Measurements from ENCODE around the gene FAM229B. TPM values are rescaled to one million over a fixed set of nuclear protein-coding genes. Genes with fewer than 3 reads are reported as not detected.

FAM229B gene
- total RNA-seq, 1 experiment from 2014 or later = 20.0 TPM

DNA sequence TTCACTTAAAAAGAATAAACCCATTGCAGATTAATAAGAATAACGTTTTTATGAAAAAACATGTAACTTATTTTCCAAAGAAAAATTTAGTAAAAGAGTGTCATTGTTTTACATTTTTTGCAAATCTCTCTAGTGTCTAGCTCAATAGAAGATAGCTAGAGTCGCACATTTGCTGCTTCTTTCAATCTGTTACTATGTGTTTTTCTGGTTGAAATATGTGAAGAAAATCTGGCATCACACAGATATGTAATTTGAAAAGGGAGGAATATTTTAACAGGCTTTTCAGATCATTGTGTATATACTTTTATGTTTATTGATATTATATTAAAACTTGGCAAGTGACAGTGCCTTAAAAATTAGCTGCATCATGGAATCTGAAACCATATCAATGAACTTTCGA, 24.4 kb upstream of the FAM229B start:
- no peak overlapping the region for H3K4me3 Mint-ChIP-seq
- H3K27ac Mint-ChIP-seq = no peak overlapping the region
- ATAC-seq (no peak), DNase-seq (ENCODE audit: low spot score) (no peak)
- H3K9me3 Mint-ChIP-seq = no peaks in the 10 kb centered on the region
- no peak for TF ChIP-seq CREB1 (CRISPR knock-in tag; IDR thresholded peaks at IDR 0.05)
- no peak for TF ChIP-seq NR1H2 (CRISPR knock-in tag; IDR thresholded peaks at IDR 0.05)
- no peak for TF ChIP-seq IRF2 (CRISPR knock-in tag; IDR thresholded peaks at IDR 0.05; ENCODE audit: borderline replicate concordance, low read depth)
- TF ChIP-seq JUN (CRISPR knock-in tag; IDR thresholded peaks at IDR 0.05) = no peak
- TF ChIP-seq, protein P1, sequence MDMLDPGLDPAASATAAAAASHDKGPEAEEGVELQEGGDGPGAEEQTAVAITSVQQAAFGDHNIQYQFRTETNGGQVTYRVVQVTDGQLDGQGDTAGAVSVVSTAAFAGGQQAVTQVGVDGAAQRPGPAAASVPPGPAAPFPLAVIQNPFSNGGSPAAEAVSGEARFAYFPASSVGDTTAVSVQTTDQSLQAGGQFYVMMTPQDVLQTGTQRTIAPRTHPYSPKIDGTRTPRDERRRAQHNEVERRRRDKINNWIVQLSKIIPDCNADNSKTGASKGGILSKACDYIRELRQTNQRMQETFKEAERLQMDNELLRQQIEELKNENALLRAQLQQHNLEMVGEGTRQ (CRISPR knock-in tag; IDR thresholded peaks at IDR 0.05) = no peak
- no peak for TF ChIP-seq ZNF232 (CRISPR knock-in tag; IDR thresholded peaks at IDR 0.05)
- no peak for TF ChIP-seq ESRRA (CRISPR knock-in tag; IDR thresholded peaks at IDR 0.05; ENCODE audit: borderline replicate concordance)
- TF ChIP-seq, protein P2, sequence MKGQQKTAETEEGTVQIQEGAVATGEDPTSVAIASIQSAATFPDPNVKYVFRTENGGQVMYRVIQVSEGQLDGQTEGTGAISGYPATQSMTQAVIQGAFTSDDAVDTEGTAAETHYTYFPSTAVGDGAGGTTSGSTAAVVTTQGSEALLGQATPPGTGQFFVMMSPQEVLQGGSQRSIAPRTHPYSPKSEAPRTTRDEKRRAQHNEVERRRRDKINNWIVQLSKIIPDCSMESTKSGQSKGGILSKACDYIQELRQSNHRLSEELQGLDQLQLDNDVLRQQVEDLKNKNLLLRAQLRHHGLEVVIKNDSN (CRISPR knock-in tag; IDR thresholded peaks at IDR 0.05) = no peak
- TF ChIP-seq OVOL2 (CRISPR knock-in tag; IDR thresholded peaks at IDR 0.05; ENCODE audit: borderline replicate concordance) = no peak
- TF ChIP-seq, protein P3, sequence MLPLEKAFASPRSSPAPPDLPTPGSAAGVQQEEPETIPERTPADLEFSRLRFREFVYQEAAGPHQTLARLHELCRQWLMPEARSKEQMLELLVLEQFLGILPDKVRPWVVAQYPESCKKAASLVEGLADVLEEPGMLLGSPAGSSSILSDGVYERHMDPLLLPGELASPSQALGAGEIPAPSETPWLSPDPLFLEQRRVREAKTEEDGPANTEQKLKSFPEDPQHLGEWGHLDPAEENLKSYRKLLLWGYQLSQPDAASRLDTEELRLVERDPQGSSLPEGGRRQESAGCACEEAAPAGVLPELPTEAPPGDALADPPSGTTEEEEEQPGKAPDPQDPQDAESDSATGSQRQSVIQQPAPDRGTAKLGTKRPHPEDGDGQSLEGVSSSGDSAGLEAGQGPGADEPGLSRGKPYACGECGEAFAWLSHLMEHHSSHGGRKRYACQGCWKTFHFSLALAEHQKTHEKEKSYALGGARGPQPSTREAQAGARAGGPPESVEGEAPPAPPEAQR (CRISPR knock-in tag; IDR thresholded peaks at IDR 0.05) = no peak
- no peak for TF ChIP-seq NR2C2 (CRISPR knock-in tag; IDR thresholded peaks at IDR 0.05)
- ChIA-PET CTCF (interaction anchor here (1.5 kb wide), 1 partner anchor 53 kb away, joined by 3 read pairs; no protein-coding TSS in a partner anchor), POLR2A (no interaction called here)
- H3K27me3 Mint-ChIP-seq (ENCODE audit: low read depth) = no peaks in the 10 kb centered on the region
- H3K4me1 Mint-ChIP-seq = no peaks in the 10 kb centered on the region
- no peaks in the 10 kb centered on the region for H3K36me3 Mint-ChIP-seq

DNA sequence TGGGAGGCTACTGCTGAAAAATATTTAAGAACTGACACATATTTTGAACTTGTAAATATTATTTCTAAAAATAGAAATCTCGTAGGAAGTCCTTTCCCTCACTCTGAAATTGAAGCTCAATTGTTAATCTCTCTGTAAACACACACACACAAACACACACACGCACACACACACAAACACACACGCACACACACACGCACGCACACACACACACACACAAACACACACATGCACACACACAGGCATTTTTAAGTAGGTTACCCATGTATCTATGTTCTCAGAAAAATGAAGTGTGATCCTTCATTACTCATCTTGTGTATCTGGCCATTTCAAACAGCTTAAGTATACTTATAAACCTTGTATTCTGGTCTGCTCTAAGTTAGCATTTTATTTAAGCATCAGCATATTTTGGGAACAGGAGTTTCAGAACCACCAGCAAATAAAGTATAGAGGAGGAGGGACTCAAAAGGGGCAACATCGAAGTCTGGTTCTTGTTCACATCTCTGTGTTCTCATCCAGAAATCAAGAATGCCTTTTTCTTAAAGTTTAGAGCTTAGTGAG, 21.9 kb upstream of the FAM229B start:
- POLR2A ChIA-PET = no interaction called here
- no peak overlapping the region for H3K4me3 Mint-ChIP-seq
- TF ChIP-seq, protein P4, sequence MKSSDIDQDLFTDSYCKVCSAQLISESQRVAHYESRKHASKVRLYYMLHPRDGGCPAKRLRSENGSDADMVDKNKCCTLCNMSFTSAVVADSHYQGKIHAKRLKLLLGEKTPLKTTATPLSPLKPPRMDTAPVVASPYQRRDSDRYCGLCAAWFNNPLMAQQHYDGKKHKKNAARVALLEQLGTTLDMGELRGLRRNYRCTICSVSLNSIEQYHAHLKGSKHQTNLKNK (CRISPR knock-in tag; IDR thresholded peaks at IDR 0.05) = no peak
- TF ChIP-seq FOXK1 (CRISPR knock-in tag; IDR thresholded peaks at IDR 0.05) = no peak
- TF ChIP-seq, protein P5, sequence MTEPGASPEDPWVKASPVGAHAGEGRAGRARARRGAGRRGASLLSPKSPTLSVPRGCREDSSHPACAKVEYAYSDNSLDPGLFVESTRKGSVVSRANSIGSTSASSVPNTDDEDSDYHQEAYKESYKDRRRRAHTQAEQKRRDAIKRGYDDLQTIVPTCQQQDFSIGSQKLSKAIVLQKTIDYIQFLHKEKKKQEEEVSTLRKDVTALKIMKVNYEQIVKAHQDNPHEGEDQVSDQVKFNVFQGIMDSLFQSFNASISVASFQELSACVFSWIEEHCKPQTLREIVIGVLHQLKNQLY (CRISPR knock-in tag; IDR thresholded peaks at IDR 0.05) = no peak
- no peak for TF ChIP-seq ZNF396 (CRISPR knock-in tag; IDR thresholded peaks at IDR 0.05; ENCODE audit: borderline replicate concordance)
- TF ChIP-seq, protein P6, sequence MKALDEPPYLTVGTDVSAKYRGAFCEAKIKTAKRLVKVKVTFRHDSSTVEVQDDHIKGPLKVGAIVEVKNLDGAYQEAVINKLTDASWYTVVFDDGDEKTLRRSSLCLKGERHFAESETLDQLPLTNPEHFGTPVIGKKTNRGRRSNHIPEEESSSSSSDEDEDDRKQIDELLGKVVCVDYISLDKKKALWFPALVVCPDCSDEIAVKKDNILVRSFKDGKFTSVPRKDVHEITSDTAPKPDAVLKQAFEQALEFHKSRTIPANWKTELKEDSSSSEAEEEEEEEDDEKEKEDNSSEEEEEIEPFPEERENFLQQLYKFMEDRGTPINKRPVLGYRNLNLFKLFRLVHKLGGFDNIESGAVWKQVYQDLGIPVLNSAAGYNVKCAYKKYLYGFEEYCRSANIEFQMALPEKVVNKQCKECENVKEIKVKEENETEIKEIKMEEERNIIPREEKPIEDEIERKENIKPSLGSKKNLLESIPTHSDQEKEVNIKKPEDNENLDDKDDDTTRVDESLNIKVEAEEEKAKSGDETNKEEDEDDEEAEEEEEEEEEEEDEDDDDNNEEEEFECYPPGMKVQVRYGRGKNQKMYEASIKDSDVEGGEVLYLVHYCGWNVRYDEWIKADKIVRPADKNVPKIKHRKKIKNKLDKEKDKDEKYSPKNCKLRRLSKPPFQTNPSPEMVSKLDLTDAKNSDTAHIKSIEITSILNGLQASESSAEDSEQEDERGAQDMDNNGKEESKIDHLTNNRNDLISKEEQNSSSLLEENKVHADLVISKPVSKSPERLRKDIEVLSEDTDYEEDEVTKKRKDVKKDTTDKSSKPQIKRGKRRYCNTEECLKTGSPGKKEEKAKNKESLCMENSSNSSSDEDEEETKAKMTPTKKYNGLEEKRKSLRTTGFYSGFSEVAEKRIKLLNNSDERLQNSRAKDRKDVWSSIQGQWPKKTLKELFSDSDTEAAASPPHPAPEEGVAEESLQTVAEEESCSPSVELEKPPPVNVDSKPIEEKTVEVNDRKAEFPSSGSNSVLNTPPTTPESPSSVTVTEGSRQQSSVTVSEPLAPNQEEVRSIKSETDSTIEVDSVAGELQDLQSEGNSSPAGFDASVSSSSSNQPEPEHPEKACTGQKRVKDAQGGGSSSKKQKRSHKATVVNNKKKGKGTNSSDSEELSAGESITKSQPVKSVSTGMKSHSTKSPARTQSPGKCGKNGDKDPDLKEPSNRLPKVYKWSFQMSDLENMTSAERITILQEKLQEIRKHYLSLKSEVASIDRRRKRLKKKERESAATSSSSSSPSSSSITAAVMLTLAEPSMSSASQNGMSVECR (CRISPR knock-in tag; IDR thresholded peaks at IDR 0.05; ENCODE audit: borderline replicate concordance) = no peak
- no peak for TF ChIP-seq ZNF671 (CRISPR knock-in tag; IDR thresholded peaks at IDR 0.05)
- no peak for TF ChIP-seq SMAD4 (CRISPR knock-in tag; IDR thresholded peaks at IDR 0.05)
- no peak for TF ChIP-seq ZNF263 (CRISPR knock-in tag; IDR thresholded peaks at IDR 0.05; ENCODE audit: low read depth)
- no peak for TF ChIP-seq ZBTB21 (CRISPR knock-in tag; IDR thresholded peaks at IDR 0.05; ENCODE audit: borderline replicate concordance)
- no peak for TF ChIP-seq CREB1 (CRISPR knock-in tag; IDR thresholded peaks at IDR 0.05)
- no peak for TF ChIP-seq JUN (CRISPR knock-in tag; IDR thresholded peaks at IDR 0.05)
- TF ChIP-seq SOX15 (CRISPR knock-in tag; IDR thresholded peaks at IDR 0.05) = no peak
- no peak for TF ChIP-seq JAZF1 (CRISPR knock-in tag; IDR thresholded peaks at IDR 0.05)
- TF ChIP-seq, protein P7, sequence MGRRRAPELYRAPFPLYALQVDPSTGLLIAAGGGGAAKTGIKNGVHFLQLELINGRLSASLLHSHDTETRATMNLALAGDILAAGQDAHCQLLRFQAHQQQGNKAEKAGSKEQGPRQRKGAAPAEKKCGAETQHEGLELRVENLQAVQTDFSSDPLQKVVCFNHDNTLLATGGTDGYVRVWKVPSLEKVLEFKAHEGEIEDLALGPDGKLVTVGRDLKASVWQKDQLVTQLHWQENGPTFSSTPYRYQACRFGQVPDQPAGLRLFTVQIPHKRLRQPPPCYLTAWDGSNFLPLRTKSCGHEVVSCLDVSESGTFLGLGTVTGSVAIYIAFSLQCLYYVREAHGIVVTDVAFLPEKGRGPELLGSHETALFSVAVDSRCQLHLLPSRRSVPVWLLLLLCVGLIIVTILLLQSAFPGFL (CRISPR knock-in tag; IDR thresholded peaks at IDR 0.05; ENCODE audit: borderline replicate concordance) = no peak

More for the DNA sequence above, 21.9 kb upstream of the FAM229B start:
- ATAC-seq (no peak), DNase-seq (ENCODE audit: low spot score) (no peak)
- no peaks in the 10 kb centered on the region for H3K4me1 Mint-ChIP-seq
- no peaks in the 10 kb centered on the region for H3K36me3 Mint-ChIP-seq
- H3K27ac Mint-ChIP-seq = no peak overlapping the region
- CTCF ChIA-PET = no interaction called here
- H3K9me3 Mint-ChIP-seq = no peaks in the 10 kb centered on the region
- H3K27me3 Mint-ChIP-seq (ENCODE audit: low read depth) = no peaks in the 10 kb centered on the region

All from WTC11 (cell line).